Astrocyte (in vitro differentiated cells and primary cell): ENCODE measurements around the gene ECE1. TPM values are rescaled to one million over a fixed set of nuclear protein-coding genes. Genes with fewer than 3 reads are reported as not detected.

Experiments used
- DNase-seq: peaks from one replicate; pipeline ENCODE4 v3.0.0-alpha.2; 2010; ENCODE audit warnings: low read depth
- FAIRE-seq: peaks from 2 replicates; lab custom pipeline; 2011; peaks lifted over from hg19 to GRCh38; lab: Jason Lieb, UNC
- H2AFZ ChIP-seq: 2 replicates; pipeline ENCODE4 v1.6.0; 2012; ENCODE audit warnings: low read depth, low read length, inconsistent platforms
- H3K27ac ChIP-seq: 2 replicates; pipeline ENCODE4 v1.5.1; 2011; ENCODE audit warnings: low read depth, low read length, inconsistent platforms
- H3K27me3 ChIP-seq: 2 replicates; pipeline ENCODE4 v1.6.0; 2011; ENCODE audit warnings: low read length, inconsistent platforms; ENCODE audit not compliant: insufficient read depth
- H3K36me3 ChIP-seq: 2 replicates; pipeline ENCODE4 v1.5.1; 2011; ENCODE audit warnings: low read length, inconsistent platforms; ENCODE audit not compliant: insufficient read depth
- H3K4me1 ChIP-seq: 2 replicates; pipeline ENCODE4 v1.5.1; 2011; ENCODE audit warnings: low read length, inconsistent platforms; ENCODE audit not compliant: insufficient read depth
- H3K4me2 ChIP-seq: 2 replicates; pipeline ENCODE4 v1.6.0; 2012; ENCODE audit warnings: low read length, inconsistent platforms
- H3K4me3 ChIP-seq: 2 replicates; pipeline ENCODE4 v1.5.1; 2011; ENCODE audit warnings: low read depth, mild to moderate bottlenecking, low read length, inconsistent platforms; ENCODE audit not compliant: insufficient read depth
- H3K79me2 ChIP-seq: 2 replicates; pipeline ENCODE4 v1.6.0; 2012; ENCODE audit warnings: mild to moderate bottlenecking, low read length, inconsistent platforms; ENCODE audit not compliant: insufficient read depth
- H3K9ac ChIP-seq: 2 replicates; pipeline ENCODE4 v1.6.0; 2012; ENCODE audit warnings: mild to moderate bottlenecking, low read length, inconsistent platforms
- H3K9me3 ChIP-seq: 2 replicates; pipeline ENCODE4 v1.5.1; 2012; ENCODE audit warnings: low read depth, mild to moderate bottlenecking, low read length, inconsistent platforms; ENCODE audit not compliant: insufficient read depth
- H4K20me1 ChIP-seq: 2 replicates; pipeline ENCODE4 v1.6.0; 2012; ENCODE audit warnings: low read length, inconsistent platforms; ENCODE audit not compliant: insufficient read depth
- H3K27ac Mint-ChIP-seq: one replicate; pipeline ENCODE4 v1.8.0; 2021; ENCODE audit warnings: mild to moderate bottlenecking, mixed read lengths; ENCODE audit not compliant: unreplicated experiment
- H3K27me3 Mint-ChIP-seq: one replicate; pipeline ENCODE4 v1.8.0; 2021; ENCODE audit warnings: low read depth, mixed read lengths; ENCODE audit not compliant: unreplicated experiment
- H3K36me3 Mint-ChIP-seq: one replicate; pipeline ENCODE4 v1.8.0; 2021; ENCODE audit warnings: low read depth, mixed read lengths; ENCODE audit not compliant: unreplicated experiment
- H3K4me1 Mint-ChIP-seq: one replicate; pipeline ENCODE4 v1.8.0; 2021; ENCODE audit warnings: low read depth, mixed read lengths; ENCODE audit not compliant: unreplicated experiment
- H3K4me3 Mint-ChIP-seq: one replicate; pipeline ENCODE4 v1.8.0; 2021; ENCODE audit warnings: mild to moderate bottlenecking, moderate library complexity, mixed read lengths; ENCODE audit not compliant: unreplicated experiment
- H3K9me3 Mint-ChIP-seq: one replicate; pipeline ENCODE4 v1.8.0; 2021; ENCODE audit warnings: mild to moderate bottlenecking, mixed read lengths; ENCODE audit not compliant: unreplicated experiment
- EZH2 ChIP-seq: IDR thresholded peaks from 2 replicates; pipeline ENCODE4 v1.6.1; 2012; ENCODE audit warnings: mild to moderate bottlenecking, low read length, inconsistent platforms; ENCODE audit not compliant: insufficient read depth
- total RNA-seq: library from RNA; stranded (reverse); gene quantifications from 2 replicates; pipeline ENCODE4 v1.2.1, GENCODE V29; 2021
- TF ChIP-seq, protein P1 (sequence below): IDR thresholded peaks from 2 replicates; pipeline ENCODE4 v1.5.1; 2011; ENCODE audit warnings: low read depth, mild to moderate bottlenecking, inconsistent platforms, low read length, moderate library complexity; ENCODE audit not compliant: insufficient read depth

ECE1 gene
- total RNA-seq, 1 donor from 2014 or later: 172 TPM

DNA sequence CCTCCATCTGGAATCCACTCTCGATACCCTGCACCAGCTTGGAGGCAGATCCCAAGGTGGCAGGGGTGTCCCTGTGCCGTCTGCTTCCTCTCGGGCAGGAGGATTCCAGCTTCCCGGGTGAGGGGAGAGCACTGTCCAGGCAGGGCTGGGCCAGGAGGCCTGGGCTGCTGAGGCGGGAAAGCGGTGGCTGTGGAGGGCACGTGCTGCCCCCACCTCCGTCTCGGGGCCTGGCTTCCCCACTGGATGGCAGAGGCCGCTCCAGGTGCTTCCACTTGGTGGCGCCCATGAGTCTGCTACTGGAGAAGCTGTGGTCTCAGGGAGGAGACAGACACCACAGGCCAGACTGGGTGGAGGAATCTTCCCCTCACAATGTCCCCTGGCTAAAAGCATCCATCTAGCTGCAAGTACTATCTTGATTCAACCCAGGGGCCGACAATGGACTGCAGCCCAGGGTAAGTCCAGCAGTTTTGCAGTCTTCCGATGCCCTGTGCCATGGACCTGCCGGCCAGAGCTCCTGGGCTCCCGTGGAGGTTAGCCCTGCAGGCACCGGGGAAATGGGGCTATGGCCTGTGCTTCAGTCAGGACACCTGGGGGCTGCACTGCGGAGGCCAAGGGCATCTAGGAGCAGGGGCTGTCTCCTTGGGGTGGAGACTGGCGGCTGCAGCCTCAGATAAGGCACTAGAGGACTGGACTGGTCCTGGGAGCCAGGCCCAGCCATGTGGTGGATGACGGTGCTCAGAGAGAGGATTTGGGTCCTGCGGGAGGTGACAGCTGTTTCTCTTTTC is 72.3 kb downstream of the ECE1 start:
- no peak for TF ChIP-seq EZH2
- TF ChIP-seq, protein P1, sequence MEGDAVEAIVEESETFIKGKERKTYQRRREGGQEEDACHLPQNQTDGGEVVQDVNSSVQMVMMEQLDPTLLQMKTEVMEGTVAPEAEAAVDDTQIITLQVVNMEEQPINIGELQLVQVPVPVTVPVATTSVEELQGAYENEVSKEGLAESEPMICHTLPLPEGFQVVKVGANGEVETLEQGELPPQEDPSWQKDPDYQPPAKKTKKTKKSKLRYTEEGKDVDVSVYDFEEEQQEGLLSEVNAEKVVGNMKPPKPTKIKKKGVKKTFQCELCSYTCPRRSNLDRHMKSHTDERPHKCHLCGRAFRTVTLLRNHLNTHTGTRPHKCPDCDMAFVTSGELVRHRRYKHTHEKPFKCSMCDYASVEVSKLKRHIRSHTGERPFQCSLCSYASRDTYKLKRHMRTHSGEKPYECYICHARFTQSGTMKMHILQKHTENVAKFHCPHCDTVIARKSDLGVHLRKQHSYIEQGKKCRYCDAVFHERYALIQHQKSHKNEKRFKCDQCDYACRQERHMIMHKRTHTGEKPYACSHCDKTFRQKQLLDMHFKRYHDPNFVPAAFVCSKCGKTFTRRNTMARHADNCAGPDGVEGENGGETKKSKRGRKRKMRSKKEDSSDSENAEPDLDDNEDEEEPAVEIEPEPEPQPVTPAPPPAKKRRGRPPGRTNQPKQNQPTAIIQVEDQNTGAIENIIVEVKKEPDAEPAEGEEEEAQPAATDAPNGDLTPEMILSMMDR: peak; percentile 34
- H3K4me3 ChIP-seq: no peak overlapping the region
- Mint-ChIP-seq H3K27me3 (no peaks in the 10 kb centered on the region), H3K4me1 (no peaks in the 10 kb centered on the region), H3K9me3 (no peaks in the 10 kb centered on the region), H3K36me3 (peaks cover 6% of the 10 kb centered on the region), H3K27ac (no peak overlapping the region), H3K4me3 (no peak overlapping the region)
- no peaks in the 10 kb centered on the region for H3K27me3 ChIP-seq
- no peak overlapping the region for H2AFZ ChIP-seq
- FAIRE-seq (no peak), DNase-seq (no peak)
- H3K9ac ChIP-seq: no peak overlapping the region
- H3K9me3 ChIP-seq: no peaks in the 10 kb centered on the region
- no peaks in the 10 kb centered on the region for H3K4me1 ChIP-seq
- H3K36me3 ChIP-seq: peaks cover 12% of the 10 kb centered on the region
- H3K4me2 ChIP-seq: no peak overlapping the region
- H3K79me2 ChIP-seq: no peaks in the 10 kb centered on the region
- H3K27ac ChIP-seq: no peak overlapping the region
- peaks cover 13% of the 10 kb centered on the region for H4K20me1 ChIP-seq

DNA sequence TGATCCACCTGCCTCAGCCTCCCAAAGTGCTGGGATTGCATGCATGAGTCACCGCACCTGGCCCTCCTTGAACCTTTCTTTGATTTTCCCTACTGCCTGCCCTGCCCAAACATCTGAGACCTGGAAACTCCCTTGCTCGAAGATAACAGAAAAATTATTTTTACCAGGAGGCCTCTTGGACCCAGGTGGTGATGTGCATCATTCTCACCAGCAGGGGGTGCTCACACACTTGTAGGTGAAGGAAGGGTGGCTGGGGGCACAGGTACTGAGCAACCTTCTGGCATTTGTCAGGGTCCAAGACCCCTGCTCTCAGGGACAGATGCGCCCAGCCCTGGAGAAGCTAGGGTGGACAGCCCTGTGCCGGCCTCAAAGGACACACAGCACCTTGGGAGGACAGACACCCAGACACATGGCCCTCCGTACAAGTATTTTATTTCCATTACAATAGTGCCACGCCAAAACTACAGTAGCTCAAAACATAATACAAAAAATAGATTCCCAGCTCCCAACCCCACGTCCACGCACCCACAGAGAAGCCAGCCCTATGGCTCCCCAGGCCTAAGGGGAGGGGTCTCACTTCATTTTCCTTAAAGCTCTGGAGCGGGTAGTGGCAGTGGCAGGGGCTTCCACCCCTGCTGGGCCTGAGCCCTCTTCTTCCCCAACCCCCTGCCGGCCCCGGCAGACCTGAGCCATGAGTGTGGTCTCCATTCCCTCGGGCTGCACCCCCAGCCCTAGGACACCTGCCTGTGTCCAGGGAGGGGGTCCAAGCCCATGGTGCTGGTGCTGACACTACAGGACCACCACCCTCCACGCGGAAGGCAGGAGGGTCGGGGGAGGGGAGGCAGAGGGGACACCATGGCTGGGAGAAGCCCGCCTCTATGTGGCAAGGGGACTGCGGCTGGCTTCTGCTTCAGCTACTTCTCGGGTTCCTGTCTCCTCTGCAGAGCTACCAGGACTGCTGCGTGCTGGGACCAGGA is 73.1 kb downstream of the ECE1 start:
- H3K9me3 ChIP-seq: no peaks in the 10 kb centered on the region
- DNase-seq (no peak), FAIRE-seq (no peak)
- H3K27ac ChIP-seq: no peak overlapping the region
- Mint-ChIP-seq H3K27ac (no peak overlapping the region), H3K27me3 (no peaks in the 10 kb centered on the region), H3K4me1 (peaks cover 3% of the 10 kb centered on the region), H3K4me3 (no peak overlapping the region), H3K9me3 (no peaks in the 10 kb centered on the region), H3K36me3 (peaks cover 6% of the 10 kb centered on the region)
- peaks cover 1% of the 10 kb centered on the region for H3K4me1 ChIP-seq
- no peak overlapping the region for H3K4me2 ChIP-seq
- H3K9ac ChIP-seq: no peak overlapping the region
- peaks cover 12% of the 10 kb centered on the region for H3K36me3 ChIP-seq
- H2AFZ ChIP-seq: no peak overlapping the region
- H3K79me2 ChIP-seq: no peaks in the 10 kb centered on the region
- peaks cover 13% of the 10 kb centered on the region for H4K20me1 ChIP-seq
- H3K27me3 ChIP-seq: no peaks in the 10 kb centered on the region
- no peak for TF ChIP-seq EZH2
- TF ChIP-seq, protein P1: peak; percentile 55
- H3K4me3 ChIP-seq: no peak overlapping the region
